HG03095 (cell line): ENCODE data around the gene PGAP2.
"Not testable (repeated sequence)": the region's sequence is repeated elsewhere in the genome, so short reads cannot be mapped to it uniquely, and the experiment has no call there.

Source experiments
- ATAC-seq: cut with Tn5 transposase; IDR thresholded peaks from one replicate; pipeline ENCODE4 v1.9.1; 2021; ENCODE audit warnings: moderate library complexity; ENCODE audit not compliant: unreplicated experiment

Gene PGAP2

GRCh38 chr11:3807909-3808860 lies at the start of gene PGAP2:
PGAP2 (plus strand) TSS chr11:3808560; CDS start chr11:3811260, 2,700 bp downstream.
- ATAC-seq: peak; percentile 55

DNA sequence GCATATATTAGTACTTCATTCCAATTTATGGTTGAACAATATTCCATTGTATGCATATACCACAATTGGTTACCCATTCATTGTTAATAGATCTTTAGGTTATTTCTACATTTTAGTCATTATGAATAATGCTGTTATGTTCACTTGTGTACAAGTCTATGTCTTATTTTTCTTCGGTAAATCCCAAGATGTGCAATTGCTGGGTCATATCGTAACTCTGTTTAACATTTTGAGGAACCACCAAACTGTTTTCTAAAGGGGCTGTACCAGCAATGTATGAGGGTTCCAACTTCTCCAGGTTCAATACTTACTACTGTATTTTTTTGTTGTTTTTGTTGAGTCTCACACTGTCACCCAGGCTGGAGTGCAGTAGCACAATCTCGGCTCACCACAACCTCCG lies 44.1 kb upstream of the PGAP2 start:
- no peak for ATAC-seq

- not testable (repeated sequence) for ATAC-seq
Measured at GRCh38 chr11:3766836-3767235, 41.5 kb upstream of the PGAP2 start.

- no peak for ATAC-seq
Measured at GRCh38 chr11:3767536-3767935, 40.8 kb upstream of the PGAP2 start.

- no peak for ATAC-seq
Measured at GRCh38 chr11:3773180-3773579, 35.2 kb upstream of the PGAP2 start.

- ATAC-seq: no peak
Measured at GRCh38 chr11:3775736-3776406, 32.5 kb upstream of the PGAP2 start.

- no peak for ATAC-seq
Measured at GRCh38 chr11:3781423-3781822, 26.9 kb upstream of the PGAP2 start.

DNA sequence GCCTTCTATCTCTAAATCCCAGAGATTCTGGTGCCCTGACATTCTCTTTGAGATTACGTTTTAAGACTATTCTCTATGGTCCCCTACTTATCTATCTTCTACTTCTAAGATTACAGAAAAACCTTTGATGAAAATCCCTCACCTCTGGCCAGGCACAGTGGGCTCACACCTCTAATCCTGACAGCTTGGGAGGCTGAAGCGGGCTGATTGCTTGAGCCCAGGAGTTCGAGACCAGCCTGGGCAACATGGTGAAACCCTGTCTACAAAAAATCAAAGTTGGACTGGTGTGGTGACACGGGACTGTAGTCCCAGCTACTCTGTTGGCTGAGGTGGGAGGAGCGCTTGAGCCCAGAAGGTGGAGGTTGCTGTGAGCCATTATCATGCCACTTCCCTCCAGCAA lies 25.4 kb upstream of the PGAP2 start:
- no peak for ATAC-seq

DNA sequence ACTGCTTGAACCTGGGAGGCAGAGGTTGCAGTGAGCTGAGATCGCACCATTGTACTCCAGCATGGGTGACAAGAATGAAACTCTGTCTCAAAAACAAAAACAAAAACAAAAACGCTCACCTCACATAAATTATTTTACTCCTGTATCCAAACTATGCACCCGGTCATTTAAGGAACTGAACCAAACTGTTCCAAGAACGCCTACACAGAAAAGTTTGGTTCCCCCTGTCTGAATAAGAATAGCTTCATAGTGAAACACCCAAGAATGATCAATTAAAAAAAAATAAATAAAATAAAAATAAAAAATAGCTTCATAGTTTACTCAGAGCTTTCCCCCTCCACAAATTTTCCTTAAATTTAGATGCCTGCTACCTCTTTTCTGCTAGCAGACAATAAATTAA lies 24.7 kb upstream of the PGAP2 start:
- no peak for ATAC-seq

DNA sequence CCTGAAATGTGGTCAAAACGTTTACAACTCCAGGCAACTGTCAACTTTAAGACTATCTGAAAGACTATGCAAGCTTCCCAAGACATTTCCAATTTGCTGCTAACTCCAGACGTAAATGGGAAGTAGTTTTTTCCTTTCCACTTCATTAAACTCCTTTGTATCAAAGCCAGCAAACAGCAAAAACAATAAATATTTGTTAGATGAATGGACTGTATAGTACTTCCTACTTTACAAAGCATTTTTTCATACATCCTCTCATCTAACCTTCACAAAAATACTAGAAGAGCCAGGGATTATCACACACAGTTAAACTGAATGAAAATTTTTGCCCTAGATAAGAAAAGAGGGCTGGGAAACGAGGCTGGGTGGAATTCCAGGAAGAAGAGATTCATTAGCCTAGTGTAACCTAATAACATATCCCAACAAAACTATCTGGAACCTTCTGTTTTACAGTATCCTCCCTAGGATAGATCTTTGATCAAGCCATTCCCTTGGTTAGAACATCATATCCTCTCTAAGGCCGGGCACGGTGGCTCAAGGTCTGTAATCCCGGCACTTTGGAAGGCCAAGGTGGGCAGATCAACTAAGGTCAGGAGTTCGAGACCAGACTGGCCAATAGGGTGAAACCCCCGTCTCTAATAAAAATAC lies 21.5 kb upstream of the PGAP2 start:
- ATAC-seq: no peak

DNA sequence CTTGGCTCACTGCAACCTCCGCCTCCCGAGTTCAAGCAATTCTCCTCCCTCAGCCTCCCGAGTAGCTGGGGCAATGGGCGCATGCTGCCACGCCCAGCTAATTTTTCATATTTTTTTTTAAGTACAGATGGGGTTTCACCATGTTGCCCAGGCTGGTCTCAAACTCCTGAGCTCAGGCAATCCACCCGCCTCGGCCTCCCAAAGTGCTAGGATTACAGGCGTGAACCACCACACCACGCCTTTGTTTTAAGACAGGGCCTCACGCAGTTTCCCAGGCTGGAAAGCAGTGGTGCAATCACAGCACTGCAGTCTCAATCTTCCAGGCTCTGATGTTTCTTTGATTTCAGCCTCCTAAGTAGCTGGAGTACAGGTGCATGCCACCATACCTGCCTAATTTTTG lies 14.0 kb upstream of the PGAP2 start:
- not testable (repeated sequence) for ATAC-seq

DNA sequence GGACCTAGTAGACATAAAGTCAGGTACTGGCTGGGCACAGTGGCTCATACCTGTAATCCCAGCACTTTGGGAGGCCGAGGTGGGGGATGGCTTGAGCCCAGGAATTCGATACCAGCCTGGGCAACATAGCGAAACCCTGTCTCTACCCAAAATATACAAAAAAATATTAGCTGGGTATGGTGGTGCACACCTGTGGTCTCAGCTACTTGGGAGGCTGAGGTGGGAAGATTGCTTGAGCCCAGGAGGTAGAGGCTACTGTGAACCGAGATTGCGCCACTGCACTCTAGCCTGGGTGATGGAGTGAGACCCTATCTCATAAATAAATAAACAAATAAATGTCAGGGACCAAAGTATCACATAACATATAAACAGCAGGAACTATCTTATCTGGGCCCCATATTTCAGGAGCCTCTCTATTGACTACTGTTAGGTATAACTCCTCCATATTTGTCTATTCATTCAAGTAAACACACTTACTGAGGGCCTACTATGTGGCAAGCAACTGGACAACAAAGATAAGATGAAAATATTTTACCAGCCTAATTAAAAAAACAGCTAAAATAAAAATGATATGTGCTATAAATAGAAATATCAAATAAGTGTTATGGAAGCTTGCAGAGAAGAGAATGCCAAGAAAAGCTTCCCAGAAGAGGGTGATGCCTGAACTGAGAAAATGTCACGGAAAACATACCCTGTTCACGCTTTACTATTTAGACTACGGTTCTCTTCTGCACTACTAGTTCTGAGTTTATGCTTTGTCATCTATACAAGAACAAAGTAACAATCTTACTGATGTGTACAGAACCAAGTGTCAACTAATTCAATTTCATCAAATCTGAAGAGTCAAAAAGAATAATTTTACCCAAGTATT lies 13.0 kb upstream of the PGAP2 start:
- no peak for ATAC-seq

- ATAC-seq: no peak
Measured at GRCh38 chr11:3796002-3796311, 12.4 kb upstream of the PGAP2 start.

- no peak for ATAC-seq
Measured at GRCh38 chr11:3796346-3796745, 12.0 kb upstream of the PGAP2 start.

GRCh38 chr11:3796801-3797328 lies 11.5 kb upstream of the PGAP2 start:
- ATAC-seq: peak; percentile 18

GRCh38 chr11:3797329-3798090 lies 10.8 kb upstream of the PGAP2 start, which contains the start of gene NUP98:
NUP98 (minus strand) TSS chr11:3797554; CDS start chr11:3782117, 15,437 bp downstream.
- peak; percentile 93 for ATAC-seq

DNA sequence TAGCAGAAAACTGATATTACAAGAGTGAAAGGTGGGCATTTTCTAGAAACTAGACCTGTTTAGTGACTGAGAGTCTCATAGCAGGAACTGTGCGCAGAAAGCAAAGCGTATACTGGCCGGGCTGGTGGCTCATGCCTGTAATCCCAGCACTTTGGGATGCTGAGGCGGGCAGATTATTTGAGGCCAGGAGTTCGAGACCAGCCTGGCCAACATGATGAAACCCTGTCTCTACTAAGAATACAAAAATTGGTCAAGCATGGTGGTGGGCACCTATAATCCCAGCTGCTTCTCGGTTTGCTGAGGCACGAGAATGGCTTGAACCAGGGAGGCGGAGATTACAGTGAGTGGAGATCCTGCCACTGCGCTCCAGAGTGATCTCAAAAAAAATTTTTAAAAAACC lies 9.2 kb upstream of the PGAP2 start:
- no peak for ATAC-seq

DNA sequence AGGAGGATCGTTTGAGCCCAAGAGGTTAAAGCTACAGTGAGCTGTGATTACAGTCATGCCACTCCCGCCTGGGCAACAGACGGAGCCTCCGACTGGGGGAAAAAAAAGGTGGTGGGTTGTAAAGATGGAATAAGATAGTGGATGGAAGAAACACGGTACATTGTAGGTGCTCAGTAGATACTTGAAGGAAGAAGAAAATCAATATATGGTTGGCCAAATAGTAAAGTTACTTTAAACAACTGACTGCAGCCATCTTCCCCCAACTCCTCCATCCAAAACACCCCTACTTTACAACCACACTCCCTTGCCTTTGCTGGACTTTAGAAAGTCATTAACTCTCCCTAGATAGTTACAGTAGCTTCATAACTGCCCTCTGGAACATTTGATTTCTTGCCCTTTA lies 8.5 kb upstream of the PGAP2 start:
- no peak for ATAC-seq

- no peak for ATAC-seq
Measured at GRCh38 chr11:3802011-3802790, 6.2 kb upstream of the PGAP2 start.
